Fibroblast of lung (primary cell): ENCODE data around the gene FER.

Experiments
- CTCF ChIP-seq, 2 donors: IDR thresholded peaks in 1 of 2; conservative IDR thresholded peaks in 1 of 2; 1 replicate in 1 of 2; 2 replicates in 1 of 2; pipeline ENCODE4 v1.5.1; 2011 to 2012; ENCODE audit warnings: low read length in 2 of 2, control low read depth in 1 of 2, inconsistent platforms in 1 of 2, low read depth in 1 of 2, mild to moderate bottlenecking in 1 of 2
- EZH2 ChIP-seq: IDR thresholded peaks from 2 replicates; pipeline ENCODE4 v1.5.1; 2012; ENCODE audit warnings: low read length, control low read depth, mild to moderate bottlenecking; ENCODE audit errors: missing control alignments

GRCh38 chr5:109053995-109054417 lies 306.3 kb downstream of the FER start:
- no peak for TF ChIP-seq CTCF (conservative IDR thresholded peaks at IDR 0.05 in 1 of 2, IDR thresholded peaks at IDR 0.05 in 1 of 2; ENCODE audit: low read depth in 1 of 2, low read length in 2 of 2)
- TF ChIP-seq EZH2 = no peak
